Activated T-helper 1 cell treated with Interleukin-2 at 50 U/mL for 16 hours (primary cell): ENCODE data around the gene FAM222B.
"Not testable (repeated sequence)": the region's sequence is repeated elsewhere in the genome, so short reads cannot be mapped to it uniquely, and the experiment has no call there.

Source experiments
- DNase-seq: peaks from one replicate; pipeline ENCODE4 v3.0.0-alpha.2; 2020; ENCODE audit warnings: low read depth

The FAM222B gene, protein sequence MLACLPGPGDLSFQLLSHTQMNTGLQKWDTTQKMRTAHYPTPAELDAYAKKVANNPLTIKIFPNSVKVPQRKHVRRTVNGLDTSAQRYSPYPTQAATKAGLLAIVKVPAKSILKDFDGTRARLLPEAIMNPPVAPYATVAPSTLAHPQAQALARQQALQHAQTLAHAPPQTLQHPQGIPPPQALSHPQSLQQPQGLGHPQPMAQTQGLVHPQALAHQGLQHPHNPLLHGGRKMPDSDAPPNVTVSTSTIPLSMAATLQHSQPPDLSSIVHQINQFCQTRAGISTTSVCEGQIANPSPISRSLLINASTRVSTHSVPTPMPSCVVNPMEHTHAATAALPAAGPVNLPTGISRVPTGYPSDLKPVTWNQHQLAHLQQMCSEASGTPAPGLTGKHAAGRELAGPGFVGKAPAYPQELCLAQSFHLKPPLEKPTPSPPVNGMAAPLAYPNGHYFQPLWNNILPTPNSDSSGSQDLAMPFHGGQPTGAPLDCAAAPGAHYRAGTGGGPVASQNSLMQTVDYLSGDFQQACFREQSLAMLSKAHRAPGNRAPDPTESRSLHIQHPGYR

GRCh38 chr17:28842282-28843012, at the start of gene FAM222B:
TSS of gene FAM222B (minus strand) at chr17:28842790. CDS start at chr17:28766667, 76,123 bp downstream.
- peak; percentile 80 for DNase-seq

- DNase-seq = no peak
Observed at GRCh38 chr17:28892024-28892423, 49.4 kb upstream of the FAM222B start.

- no peak for DNase-seq
Observed at GRCh38 chr17:28891201-28891600, 48.6 kb upstream of the FAM222B start.

DNA sequence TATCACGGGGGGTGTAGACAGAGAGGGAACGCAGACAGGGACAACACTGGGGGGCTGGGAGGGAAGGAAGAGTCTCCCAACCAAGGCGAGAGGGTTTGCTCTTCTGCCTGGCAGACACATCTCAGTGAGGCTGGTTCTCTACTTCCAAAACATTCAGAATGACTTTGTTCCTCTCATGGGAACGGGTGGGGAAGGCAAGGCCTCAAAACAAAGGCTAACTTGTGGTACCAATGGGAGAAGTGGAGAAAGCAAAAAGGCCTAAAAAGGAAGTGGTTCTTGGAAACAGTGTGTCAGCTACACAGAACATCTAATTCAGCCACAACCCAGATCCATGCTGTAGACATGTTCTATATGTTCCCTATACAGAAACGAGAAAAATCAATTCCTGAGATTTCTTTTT, 47.4 kb upstream of the FAM222B start:
- no peak for DNase-seq

DNA sequence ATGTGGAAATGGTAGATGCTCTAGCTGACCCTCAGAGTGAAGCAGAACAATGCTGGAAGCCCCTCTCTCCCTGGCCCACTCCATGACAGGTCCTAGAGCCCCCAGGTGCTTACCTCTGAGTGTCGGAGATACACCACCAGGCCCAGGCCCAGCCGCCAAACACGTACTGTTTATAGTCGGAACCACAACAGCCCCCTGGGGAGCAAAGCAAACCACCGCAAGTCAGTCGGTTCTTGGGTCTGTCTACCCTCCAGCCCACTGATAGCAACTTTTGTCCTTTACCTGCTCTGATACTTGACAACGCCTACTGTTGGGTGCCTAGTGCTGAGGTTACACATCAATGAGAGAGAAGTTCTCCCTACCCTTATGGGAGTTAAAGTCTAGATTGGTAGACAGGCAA, 46.2 kb upstream of the FAM222B start:
- no peak for DNase-seq

DNA sequence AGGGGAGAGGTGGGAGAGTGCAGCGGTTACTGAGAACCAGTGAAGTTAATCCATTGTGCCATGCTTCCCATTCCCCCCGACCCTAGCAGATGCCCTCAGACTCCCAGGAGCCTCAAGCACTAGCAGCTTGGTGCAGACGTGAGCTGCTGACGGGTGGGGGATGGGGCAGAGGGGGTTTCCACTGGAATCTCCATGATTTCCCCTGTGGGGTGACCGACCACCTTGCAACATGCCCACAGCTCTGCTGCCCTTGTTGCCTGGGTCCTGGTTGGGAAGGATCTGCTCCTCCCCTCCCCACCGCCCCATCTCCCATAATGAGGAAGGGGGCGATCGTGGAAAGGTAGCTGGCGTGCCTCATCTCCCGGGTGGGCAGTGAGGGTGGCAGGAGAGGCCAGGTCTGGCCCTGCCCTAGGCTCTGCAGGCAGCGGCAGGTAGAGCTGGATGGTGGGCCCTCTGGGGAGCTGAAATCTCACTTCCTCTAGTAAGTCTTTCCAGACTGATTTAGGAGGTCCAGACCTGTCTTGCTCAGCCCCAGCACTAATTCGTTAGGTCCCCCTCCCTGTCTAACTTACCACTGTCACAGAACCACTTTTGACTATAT, 45.4 kb upstream of the FAM222B start:
- no peak for DNase-seq

DNA sequence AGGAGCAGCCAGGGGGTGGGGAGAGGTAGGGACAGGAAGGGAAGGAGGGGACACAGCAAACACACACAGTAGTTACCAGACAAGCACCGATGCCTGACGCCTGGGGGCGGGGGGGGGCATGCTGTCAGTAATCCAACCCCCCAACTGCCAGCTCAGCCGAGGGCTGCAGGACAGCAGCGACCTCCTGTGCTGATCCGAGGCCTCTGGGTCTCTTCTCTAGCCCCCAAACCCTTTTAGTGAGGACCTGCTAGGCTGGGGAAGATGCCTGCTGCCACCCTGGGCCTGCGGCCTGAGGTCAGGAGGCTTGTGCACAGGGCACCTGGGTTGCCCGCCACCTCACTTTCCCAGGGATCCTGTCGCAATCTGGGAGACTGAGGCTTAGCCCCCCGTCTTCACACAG, 43.4 kb upstream of the FAM222B start:
- DNase-seq = no peak

GRCh38 chr17:28885363-28885762, 42.8 kb upstream of the FAM222B start:
- no peak for DNase-seq

- DNase-seq = no peak
Observed at GRCh38 chr17:28883967-28884702, 41.5 kb upstream of the FAM222B start.

- no peak for DNase-seq
Observed at GRCh38 chr17:28882154-28882895, 39.7 kb upstream of the FAM222B start.

DNA sequence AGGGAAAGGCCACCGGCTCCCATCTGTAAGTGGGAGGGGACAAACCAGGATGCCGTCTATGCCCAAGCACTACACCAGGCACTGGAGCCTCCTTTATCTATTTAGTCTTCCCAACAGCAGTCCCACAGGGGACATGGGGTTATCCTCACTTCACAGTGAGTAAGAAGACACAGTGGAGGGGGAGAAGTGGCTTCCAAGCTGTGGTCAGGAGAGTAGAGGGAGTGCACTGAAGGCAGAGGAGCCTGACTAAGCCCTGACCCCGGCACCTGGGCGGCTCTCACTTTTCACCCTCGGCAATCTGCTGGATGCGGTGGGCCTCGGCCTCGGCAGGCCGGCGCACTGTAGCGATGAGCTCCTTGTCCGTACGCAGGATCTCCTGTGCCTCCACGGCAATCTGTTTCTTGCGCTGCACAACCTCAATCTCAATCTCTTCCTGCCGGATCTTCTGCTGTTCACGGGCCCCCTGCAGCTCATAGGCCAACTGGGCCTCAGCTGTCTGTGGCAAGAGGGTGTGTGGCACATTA, 39.0 kb upstream of the FAM222B start:
- DNase-seq = no peak

DNA sequence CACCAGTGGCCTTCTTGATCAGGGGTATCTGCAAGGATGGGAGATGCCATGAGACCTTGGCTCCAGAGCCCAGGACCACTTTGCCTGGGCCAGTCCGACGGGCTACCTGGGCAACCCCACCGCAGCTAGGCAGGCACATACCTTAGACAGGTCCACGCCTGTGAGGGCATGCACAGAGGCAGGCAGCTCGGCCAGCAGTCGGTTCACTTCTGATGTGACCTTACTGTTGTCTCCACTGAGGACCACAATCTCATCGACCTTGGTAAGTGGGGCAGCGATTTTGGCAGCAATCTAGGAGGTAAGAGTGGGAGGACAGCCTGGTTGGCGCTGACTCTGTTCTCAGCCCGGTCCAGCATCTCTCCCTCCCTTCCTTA, 38.0 kb upstream of the FAM222B start:
- DNase-seq = no peak

DNA sequence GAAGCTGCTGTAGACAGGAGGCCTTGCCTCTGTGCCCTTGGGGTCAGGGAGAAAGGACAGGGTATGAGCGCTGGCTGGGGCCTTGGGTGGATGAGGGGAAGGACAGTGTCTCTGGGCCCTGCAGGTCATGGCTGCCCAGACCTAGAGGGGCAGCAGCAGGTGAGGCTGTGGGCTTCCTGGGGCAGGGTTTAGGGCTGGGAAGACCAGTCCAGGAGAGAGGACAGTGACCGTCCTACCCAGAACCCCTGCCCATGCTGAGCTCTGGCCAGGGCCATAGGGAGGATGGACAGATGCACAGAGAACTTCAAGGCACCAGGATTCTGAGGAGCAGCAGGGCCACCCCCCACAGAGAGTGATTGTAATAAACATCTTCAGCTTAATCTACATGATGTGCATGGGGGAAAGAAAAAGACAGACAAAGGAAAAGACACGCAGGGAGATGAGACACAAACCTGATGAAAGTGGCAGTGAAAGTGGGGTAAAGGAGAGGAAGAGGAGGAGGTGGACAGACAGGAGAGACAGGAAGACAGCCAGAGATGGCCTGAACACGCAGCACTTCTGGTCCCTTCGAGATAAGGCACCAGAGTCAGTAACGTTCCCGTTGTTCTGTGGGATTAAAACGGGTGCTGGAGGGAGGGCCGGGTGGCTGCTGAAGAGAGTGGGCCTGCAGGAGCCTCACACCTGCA, 37.4 kb upstream of the FAM222B start:
- no peak for DNase-seq

- DNase-seq = no peak
Observed at GRCh38 chr17:28878981-28879380, 36.4 kb upstream of the FAM222B start.

- no peak for DNase-seq
Observed at GRCh38 chr17:28878158-28878910, 35.7 kb upstream of the FAM222B start.

DNA sequence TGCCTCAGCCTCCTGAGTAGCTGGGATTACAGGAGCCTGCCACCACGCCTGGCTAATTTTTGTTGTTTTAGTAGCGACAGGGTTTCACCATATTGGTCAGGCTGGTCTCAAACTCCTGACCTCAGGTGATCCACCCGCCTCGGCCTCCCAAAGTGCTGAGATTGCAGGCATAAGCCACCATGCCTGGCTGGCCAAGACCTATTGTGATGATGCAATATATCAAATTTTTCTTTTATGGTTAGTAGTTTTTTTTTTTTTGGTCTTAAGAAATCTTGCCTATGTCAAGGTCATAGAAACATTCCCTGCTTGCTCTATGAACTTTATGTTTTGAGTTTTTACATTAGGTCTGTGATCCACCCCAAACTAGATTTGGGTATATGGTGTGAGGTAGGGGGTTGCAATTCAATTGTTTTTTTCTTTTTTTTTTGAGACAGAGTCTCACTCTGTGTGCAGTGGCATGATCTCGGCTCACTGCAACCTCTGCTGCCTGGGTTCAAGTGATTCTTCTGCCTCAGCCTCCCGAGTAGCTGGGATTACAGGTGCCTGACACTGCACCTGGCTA, 34.6 kb upstream of the FAM222B start:
- DNase-seq = not testable (repeated sequence)

DNA sequence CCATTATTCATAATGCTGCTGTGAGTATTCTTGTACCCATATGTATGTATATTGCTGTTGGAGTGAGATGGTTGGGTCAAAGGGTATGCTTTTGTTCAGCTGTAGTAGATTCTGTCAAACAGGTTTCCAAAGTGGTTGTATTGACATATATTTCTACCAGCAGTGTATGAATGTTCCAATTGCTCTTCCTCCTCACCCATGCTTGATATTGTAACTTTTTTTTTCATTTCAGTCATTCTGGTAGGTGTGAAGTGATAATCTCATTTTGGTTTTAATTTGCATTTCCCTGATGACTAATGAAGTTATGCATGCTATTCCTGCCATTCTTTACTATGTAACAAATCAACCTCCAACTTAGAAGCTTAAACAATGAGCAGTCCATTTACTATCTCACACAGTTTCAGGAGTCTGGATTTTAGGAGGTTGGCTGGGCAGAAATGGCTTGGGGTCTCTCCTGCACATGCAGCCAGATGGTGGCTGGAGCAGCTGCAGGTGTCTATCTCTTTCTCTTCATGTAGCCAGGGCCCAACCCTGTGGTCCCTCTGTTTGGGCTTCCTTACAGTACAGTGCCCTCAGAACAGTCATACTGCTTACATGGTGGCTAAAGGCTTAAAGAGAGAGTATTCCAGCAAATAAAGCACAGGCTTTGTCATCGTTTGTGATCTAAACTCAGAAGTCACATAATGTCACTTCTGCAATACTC, 33.4 kb upstream of the FAM222B start:
- DNase-seq = no peak

- DNase-seq = no peak
Observed at GRCh38 chr17:28874750-28875149, 32.2 kb upstream of the FAM222B start.

DNA sequence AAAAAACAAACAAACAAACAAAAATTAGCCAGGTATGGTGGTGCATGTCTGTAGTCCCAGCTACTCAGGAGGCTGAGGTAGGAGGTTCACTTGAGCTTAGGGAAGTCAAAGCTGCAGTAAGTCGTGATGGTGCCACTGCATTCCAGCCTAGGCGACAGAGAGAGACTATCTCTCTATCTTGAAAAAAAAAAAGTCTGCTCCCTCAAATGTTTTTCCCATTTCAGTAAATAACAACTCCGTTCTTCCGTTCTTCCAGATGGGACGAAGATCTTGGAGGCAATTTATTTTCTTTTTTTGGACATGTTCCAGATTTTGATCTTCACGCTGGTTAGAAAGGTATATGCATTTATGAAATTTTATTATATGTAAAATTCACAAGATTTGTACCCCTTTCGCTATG, 31.2 kb upstream of the FAM222B start:
- no peak for DNase-seq
